ENCODE measurements around the gene NACA2. TPM values are rescaled to one million over a fixed set of nuclear protein-coding genes. Genes with fewer than 3 reads are reported as not detected.

Gene NACA2
- total and polyA plus RNA-seq, 2 of the 13 experiments (the other 11 are each of a cell fraction or from before 2014, with no cell fraction given) = 0.21 TPM; not detected in 1

DNA sequence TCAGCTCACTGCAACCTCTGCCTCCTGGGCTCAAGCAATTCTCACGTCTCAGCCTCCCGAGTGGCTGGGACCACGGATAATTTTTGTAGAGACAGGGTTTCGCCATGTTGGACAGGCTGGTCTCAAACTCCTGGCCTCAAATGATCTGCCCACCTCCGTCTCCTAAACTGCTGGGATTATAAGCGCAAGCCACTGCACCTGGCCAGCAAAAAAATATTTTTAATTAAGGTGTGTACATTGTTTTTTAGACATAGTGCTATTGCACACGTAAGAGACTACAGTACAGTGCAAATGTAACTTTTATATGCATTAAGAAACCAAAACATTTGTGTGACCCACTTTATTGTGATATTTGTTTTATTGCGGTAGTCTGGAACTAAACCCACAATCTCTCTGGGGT, 49.0 kb downstream of the NACA2 start (continued):
- TF ChIP-seq ZNF333 (CRISPR knock-in tag; IDR thresholded peaks at IDR 0.05; ENCODE audit: borderline replicate concordance) = no peak
- TF ChIP-seq, protein P1, sequence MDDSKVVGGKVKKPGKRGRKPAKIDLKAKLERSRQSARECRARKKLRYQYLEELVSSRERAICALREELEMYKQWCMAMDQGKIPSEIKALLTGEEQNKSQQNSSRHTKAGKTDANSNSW (CRISPR knock-in tag; IDR thresholded peaks at IDR 0.05; ENCODE audit: borderline replicate concordance) = no peak

DNA sequence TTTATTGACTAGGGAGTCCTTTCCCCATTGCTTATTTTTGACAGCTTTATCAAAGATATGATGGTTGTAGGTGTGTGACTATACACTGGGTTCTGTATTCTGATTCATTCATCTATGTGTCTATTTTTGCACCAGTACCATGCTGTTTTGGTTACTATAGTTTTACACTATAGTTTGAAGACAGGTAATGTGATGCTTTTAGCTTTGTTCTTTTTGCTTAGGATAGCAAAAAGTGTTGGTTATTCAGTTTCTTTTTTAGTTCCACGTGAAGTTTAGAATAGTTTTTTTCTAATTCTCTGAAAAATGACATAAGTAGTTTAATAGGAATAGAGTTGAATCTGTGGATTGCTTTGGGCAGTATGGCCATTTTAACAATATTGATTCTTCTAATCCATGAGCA, 50.1 kb downstream of the NACA2 start:
- WGBS (ENCODE audit: low lambda C conversion rate) = 29% methylated on average over 1 of the region's 1 CpG
- intact Hi-C loops (cut with micrococcal nuclease; ENCODE audit: unreplicated experiment) (no loop called here), in situ Hi-C loops (cut with HindIII; ENCODE audit: extremely low pct_ligation_motif_present, low pct_unique_long_range_greater_than_20kb) (no loop called here)
- no peak overlapping the region for H3K27ac ChIP-seq (ENCODE audit: extremely low read length, insufficient read depth, low read length)
- BruUV-seq (replicated peaks) = no TSS peak
- H3K4me2 ChIP-seq (ENCODE audit: low read depth, low read length) = no peak overlapping the region
- FAIRE-seq (no peak), ATAC-seq (no peak), DNase-seq (ENCODE audit: low spot score) (no peak)
- peaks cover 12% of the 10 kb centered on the region for H3K9me3 ChIP-seq (ENCODE audit: low read length)
- ChIA-PET CTCF (ENCODE audit: low intra/inter-chr PET ratio, low total read pairs) (no interaction called here), POLR2A (no interaction called here)
- no peak overlapping the region for H3K4me3 ChIP-seq (replicated peaks in 1 of 3; ENCODE audit: insufficient read depth in 1 of 3, low read depth in 2 of 3, low read length in 3 of 3)
- H3K27me3 ChIP-seq (ENCODE audit: control insufficient read depth in 1 of 2, insufficient read depth in 2 of 2, low read length in 2 of 2) = no peaks in the 10 kb centered on the region
- no peaks in the 10 kb centered on the region for H4K20me1 ChIP-seq (ENCODE audit: insufficient read depth, low read length)
- H3K9ac ChIP-seq (ENCODE audit: insufficient read depth, low read depth, low read length) = no peak overlapping the region
- H3K36me3 ChIP-seq (replicated peaks in 1 of 2; ENCODE audit: control insufficient read depth in 1 of 2, insufficient read depth in 2 of 2, low read length in 2 of 2) = no peaks in the 10 kb centered on the region
- TF ChIP-seq MAFK (conservative IDR thresholded peaks at IDR 0.05 in 1 of 2, IDR thresholded peaks at IDR 0.05 in 1 of 2; ENCODE audit: low read length in 2 of 2) (peak; percentile 86 to 92), MAFF (IDR thresholded peaks at IDR 0.05; ENCODE audit: low read depth, low read length) (peak; percentile 86), BRD4 (CRISPR knock-in tag; IDR thresholded peaks at IDR 0.05) (no peak)
- H3K79me2 ChIP-seq (ENCODE audit: insufficient read depth, low read length) = no peaks in the 10 kb centered on the region
- H2AFZ ChIP-seq (ENCODE audit: low read length) = no peak overlapping the region
- no peaks in the 10 kb centered on the region for H3K4me1 ChIP-seq (ENCODE audit: insufficient read depth, low read length)

Other genes starting within 250 kb of the NACA2 start
- 10.2 and 15.3 TPM in 2 replicates for gene TBX2, start 191.4 kb downstream of the NACA2 start, total RNA-seq (2016; rRNA removed; fragmentation: Illumina TruSeq; extraction: Trizol)
- 2.8 and 3.0 TPM in 2 replicates for gene TBX2, start 191.4 kb downstream of the NACA2 start, polyA plus RNA-seq (2011; rRNA removed)
- 0.86 and 1.1 TPM in 2 replicates for gene TBX4, start 138.8 kb downstream of the NACA2 start, total RNA-seq (2016; rRNA removed; fragmentation: Illumina TruSeq; extraction: Trizol)
- gene TBX4, start 138.8 kb downstream of the NACA2 start, polyA plus RNA-seq (2011; rRNA removed) = 0.11 and 0.17 TPM in 2 replicates

All from HepG2 (cell line).